IMR-90 (cell line): Measurements from ENCODE around the gene CRACDL.

Source experiments
- CEBPB ChIP-seq: IDR thresholded peaks from 2 replicates; pipeline ENCODE4 v1.6.1; 2012; ENCODE audit warnings: low read depth, low read length, improper control_type of control experiment
- CHD1 ChIP-seq: IDR thresholded peaks from 2 replicates; pipeline ENCODE4 v1.6.1; 2012; ENCODE audit warnings: low read depth, low read length, improper control_type of control experiment
- CTCF ChIP-seq: conservative IDR thresholded peaks from 2 replicates; pipeline ENCODE4 v1.5.1; 2012; ENCODE audit warnings: mild to moderate bottlenecking, low read depth, low read length, improper control_type of control experiment
- MXI1 ChIP-seq: IDR thresholded peaks from 2 replicates; pipeline ENCODE4 v1.6.1; 2012; ENCODE audit warnings: low read depth, mild to moderate bottlenecking, low read length, moderate library complexity, borderline replicate concordance
- POLR2A ChIP-seq: IDR thresholded peaks from 2 replicates; pipeline ENCODE4 v1.6.1; 2012; ENCODE audit warnings: mild to moderate bottlenecking, low read depth, low read length
- RAD21 ChIP-seq: IDR thresholded peaks from 2 replicates; pipeline ENCODE4 v1.6.1; 2012; ENCODE audit warnings: low read length, improper control_type of control experiment
- RCOR1 ChIP-seq: IDR thresholded peaks from 2 replicates; pipeline ENCODE4 v1.6.1; 2012; ENCODE audit warnings: mild to moderate bottlenecking, low read length, improper control_type of control experiment; ENCODE audit not compliant: insufficient replicate concordance
- RFX5 ChIP-seq: IDR thresholded peaks from 2 replicates; pipeline ENCODE4 v1.8.0; 2012; ENCODE audit warnings: low read depth, mild to moderate bottlenecking, low read length, moderate library complexity
- SMC3 ChIP-seq: fragments of 150-350 bp; IDR thresholded peaks from 2 replicates; pipeline ENCODE4 v1.6.1; 2016; ENCODE audit warnings: low read depth, mild to moderate bottlenecking, antibody characterized with exemption, low read length, moderate library complexity
- USF2 ChIP-seq: fragments of 150-350 bp; IDR thresholded peaks from 2 replicates; pipeline ENCODE4 v1.6.1; 2017; ENCODE audit warnings: mild to moderate bottlenecking, antibody characterized with exemption, low read length, low read depth

DNA sequence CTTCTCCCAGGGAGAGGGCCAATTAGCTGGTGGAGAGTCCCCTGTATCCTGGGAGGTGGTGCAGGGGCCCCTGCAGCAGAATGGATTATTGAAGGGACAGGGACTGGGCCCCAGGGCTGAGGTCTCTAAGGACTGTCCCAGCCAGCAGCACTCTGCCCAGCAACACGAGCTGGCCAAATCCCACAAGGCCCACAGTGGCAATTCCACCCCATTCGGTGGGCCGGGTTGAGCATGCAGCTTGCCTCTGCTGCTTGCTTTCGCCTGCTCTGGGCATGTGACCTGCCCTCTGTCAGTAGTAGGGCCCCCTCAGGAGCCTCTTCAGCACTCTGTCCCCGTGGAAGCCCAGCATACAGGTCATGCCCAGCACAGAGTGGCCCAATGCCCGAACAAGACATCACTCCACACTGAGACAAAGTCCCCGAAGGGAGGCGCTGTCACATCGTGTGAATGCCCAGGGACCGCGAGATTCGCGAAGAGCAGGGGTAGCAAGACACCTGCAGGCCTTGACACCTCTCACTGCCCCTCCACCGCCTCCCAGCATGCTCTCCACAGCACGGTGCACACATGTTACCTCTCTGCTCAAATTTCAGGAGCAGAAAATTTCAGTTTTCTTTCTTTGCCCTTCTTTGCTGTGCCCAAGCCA is 65.4 kb downstream of the CRACDL start:
- TF ChIP-seq CTCF, result no peak
- no peak for TF ChIP-seq RAD21
- no peak for TF ChIP-seq POLR2A
- TF ChIP-seq SMC3, result no peak
- no peak for TF ChIP-seq RCOR1
- no peak for TF ChIP-seq MXI1
- no peak for TF ChIP-seq CEBPB
- no peak for TF ChIP-seq CHD1
- TF ChIP-seq RFX5, result no peak
- TF ChIP-seq USF2, result no peak
